NCI-H1930 (cell line): ENCODE results near the gene FBLN1.

Source experiments
- DNase-seq, 2 experiments: peaks; one replicate each; lab custom pipeline; 2025; lab: John Stamatoyannopoulos, UW

Gene FBLN1

DNA sequence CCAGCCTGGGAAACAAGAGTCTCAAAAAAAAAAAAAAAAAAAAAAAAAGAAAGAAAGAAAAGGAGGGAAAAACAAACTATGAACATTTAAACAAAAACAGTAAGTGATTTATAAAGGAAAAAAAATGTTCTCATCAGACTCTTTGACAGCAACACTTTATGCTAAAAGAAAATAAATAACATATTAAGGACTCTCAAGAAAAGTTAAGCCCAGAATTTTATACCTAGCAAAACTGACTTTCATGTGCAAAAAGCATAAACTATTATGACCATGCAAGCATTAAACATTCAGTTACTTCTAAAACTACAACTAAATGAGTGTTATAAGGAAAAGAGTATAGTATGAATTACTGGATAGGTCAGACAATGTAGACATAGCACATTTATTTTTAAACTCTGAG, 68.4 kb downstream of the FBLN1 start:
- no peak for DNase-seq

DNA sequence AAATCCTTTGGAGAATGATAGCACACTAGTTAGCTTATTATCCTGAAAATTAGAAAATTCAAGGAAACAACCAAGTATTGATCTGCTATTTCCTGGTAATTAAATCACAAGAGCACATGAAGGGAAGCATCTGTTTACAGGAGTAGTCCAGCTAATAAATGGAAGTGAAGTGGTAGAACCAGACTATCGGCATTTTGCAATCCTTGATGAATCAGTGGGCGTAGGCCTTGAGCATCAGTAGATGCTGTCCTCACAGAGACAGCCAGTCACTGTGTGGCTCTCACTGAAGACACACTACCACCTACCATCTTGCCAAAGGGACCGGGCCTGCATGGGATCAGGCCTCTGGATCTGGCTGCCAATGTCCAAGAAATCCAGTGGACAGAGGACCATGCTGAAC, 69.8 kb downstream of the FBLN1 start:
- DNase-seq = no peak

DNA sequence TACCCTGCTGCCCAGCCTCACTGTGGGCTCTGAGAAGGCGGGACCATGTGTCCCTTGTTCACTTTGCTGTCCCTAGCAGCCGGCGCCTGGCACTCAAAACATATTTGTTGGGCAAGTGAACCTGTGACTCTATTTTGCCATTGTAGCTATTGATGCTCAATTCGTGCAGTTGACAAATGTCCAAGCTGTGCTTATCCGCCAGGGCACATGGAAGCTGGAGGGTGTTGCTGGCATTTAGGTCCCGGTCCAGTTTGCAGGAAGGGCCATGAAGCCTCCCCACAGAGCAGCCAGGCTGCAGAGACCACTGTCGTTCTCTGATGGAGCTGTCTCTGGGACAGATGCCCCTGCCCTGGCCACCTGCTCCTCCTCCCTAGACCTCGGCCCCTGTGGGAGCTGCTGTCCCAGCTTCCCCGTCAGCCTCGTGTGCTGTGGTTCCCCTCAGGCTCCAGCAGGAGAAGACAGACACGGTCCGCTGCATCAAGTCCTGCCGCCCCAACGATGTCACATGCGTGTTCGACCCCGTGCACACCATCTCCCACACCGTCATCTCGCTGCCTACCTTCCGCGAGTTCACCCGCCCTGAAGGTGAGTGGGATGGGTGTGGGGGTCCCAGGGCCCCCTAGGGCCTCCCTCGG, 71.5 kb downstream of the FBLN1 start:
- no peak for DNase-seq

DNA sequence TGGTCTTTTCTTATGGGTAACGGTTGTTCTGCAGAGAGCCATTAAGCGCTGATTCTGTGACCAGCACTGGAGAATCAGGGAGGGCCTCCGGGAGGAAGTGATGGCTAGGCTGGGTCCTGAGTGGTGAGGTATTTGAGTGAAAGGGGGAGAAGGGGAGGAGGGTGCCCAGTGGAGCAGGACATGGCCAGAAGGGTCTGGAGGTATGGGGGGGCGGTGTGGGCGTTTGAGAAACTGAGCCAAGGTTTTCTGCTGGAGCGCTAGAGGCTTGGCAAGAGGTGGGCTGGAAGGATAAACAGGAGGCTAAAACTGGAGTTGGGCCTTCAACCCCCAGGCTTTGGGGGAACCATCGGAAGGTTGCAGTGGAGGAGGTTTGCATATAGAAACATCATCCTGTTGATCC, 72.5 kb downstream of the FBLN1 start:
- no peak for DNase-seq

DNA sequence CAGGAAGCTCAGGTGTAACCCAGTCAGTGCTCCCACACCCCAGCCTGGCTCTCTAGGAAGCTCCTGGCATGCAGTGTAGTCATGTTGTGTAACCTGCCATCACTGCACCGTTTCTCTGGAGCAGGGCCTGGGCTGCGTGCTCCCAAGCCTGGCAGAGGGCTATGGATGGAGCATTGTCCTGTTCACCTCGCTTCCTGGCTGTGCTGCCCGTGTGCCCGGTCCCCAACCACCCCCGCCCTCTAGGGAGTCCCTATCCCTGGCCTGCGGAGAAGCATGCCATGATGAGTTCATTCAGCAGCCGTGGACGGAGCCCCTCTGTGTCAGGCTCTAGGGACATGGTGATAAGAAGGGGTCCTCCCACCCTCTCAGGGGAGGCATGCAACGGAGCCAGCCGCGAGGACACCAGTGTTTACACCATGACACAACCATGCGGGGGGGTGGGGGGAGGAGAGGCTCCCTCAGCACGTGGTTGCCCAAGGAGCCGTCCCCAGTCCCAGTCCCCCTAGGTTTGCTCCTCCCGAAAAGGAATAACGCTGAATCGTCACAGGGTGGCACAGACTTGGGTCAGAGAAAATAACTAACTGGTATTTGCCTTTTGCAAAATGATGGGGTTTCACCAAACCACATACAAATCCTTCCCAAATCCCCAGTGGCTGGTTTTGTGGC, 73.1 kb downstream of the FBLN1 start:
- no peak for DNase-seq

DNA sequence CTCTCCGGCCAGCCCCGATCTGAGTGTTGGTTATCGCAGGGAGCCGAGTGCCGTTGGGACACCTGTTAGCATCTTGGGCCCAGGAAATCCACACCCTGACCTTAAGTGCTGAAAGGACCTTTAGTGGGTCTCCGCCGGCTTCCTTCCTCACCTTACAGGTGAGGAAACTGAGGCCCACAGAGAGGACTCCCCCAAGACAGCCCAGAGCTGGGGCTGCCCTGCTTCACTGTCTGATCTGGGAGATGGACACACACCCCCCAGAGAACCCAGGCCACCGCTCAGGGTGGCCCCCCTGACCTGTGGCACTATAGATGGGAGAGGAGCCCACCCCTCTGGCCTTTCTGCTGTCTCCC, 73.6 kb downstream of the FBLN1 start:
- no peak for DNase-seq

DNA sequence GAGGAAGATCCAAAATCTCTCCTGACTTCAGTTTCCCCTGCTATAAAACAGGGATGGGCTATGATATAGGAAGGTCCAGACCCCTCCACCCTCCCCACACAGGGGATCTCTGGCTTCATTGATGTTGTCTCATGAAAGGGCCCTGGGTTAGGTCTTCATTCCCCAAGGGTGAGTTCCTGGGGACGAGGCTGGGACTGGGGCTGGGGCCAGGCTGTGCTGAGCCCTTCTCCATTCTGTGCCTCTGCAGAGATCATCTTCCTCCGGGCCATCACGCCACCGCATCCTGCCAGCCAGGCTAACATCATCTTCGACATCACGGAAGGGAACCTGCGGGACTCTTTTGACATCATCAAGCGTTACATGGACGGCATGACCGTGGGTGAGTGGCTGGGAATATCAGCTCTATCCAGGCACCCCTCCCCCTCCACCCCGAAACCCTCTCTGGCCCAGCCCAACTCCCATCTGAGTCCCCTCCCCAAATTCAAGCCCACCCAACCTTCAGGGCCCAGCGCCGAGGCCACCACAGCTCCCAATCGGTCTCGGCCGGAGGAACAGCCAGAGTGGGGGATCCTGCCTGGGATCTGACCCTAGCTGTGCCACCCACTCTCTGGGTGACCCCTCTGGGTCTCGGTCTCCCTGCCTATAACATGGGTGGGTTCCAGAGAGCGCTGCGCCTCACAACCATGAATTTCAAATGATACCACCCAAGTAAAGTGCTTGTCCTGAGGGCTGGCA, 74.2 kb downstream of the FBLN1 start:
- no peak for DNase-seq

DNA sequence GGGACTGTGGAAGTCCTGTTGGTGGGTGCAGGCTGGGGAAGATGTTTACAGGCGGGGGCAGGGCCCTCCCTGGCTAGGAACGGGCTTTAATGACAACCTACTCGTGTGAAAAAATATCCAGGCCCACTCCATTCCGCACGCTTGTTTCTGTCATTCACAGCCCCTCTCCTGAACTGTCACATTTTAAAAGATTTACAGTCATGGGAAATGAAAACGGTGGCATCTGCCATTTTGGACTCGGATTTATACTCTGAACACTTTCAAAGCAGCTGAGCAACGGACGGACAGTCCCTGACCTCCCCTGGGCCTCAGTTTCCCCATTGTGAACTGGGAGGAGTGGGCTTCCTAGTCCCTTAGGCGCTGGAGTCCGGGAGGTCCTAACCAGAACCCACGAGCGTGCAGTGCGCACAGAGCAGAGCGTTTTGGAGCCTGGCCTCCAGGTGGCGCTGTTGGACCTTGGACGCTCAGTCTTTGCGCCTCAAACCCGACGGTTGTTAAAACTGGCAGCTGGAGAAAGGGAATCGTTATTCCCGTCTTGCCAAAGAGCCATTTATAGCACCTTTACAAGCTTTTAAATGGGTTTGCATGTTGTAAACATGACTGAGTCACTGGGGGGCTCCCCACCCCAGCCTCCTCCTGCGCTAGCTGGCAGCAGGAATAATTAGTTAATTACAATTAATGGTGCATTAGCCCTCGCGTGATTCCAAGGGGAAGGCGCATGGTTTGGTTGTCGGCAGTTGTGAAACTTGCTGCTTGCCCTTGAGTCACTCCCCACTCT, 75.3 kb downstream of the FBLN1 start:
- DNase-seq = peak; percentile 49 to 82

DNA sequence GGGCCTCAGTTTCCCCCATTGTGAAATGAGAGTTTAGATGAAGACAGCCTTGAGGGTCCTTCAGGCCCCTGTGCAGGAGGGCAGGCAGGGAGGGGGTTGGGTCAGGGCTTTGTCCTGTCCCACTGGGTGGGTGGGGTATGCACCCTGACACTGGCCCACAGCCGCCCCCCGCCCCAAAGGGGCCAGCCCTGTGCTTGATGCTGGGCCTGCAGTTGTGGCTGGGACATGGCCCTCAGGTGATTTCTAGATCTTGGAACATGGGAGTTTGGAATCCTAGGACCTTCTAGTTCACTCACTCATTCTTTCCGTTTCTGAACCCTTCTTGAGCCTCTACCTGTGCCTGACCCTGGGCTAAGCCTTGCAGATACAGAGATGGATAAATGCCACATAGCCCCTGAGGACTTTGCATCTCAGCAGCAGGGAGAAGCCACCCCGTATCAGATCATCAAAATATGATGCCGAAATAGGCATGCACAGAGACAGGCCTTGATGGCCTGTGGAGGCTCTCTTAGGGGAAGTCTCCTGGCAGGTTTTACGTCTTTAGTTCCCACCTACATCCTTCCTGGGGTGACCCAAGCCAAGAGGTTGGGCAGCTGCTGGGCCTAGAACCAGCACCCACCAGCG, 76.0 kb downstream of the FBLN1 start:
- DNase-seq = no peak

DNA sequence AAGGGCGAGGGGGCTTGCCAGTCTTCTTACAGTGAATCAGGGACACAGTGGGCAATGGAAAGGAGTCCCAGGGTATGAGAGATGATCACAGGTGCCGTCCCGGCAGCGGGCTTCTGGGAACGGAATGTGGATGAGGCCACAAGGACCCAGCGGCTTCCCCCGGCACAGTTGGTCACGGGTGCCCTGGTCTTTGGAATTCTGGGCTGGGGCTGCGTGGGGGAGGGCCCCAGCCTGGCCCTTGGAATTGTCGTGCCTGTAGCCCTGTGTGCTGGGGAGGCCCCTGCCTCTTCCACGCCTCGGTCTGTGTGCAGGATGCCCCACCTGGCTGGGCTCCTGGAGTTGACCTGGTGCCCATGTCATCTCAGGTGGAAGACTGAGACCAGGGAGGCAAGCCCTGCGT, 76.6 kb downstream of the FBLN1 start:
- DNase-seq = no peak

DNA sequence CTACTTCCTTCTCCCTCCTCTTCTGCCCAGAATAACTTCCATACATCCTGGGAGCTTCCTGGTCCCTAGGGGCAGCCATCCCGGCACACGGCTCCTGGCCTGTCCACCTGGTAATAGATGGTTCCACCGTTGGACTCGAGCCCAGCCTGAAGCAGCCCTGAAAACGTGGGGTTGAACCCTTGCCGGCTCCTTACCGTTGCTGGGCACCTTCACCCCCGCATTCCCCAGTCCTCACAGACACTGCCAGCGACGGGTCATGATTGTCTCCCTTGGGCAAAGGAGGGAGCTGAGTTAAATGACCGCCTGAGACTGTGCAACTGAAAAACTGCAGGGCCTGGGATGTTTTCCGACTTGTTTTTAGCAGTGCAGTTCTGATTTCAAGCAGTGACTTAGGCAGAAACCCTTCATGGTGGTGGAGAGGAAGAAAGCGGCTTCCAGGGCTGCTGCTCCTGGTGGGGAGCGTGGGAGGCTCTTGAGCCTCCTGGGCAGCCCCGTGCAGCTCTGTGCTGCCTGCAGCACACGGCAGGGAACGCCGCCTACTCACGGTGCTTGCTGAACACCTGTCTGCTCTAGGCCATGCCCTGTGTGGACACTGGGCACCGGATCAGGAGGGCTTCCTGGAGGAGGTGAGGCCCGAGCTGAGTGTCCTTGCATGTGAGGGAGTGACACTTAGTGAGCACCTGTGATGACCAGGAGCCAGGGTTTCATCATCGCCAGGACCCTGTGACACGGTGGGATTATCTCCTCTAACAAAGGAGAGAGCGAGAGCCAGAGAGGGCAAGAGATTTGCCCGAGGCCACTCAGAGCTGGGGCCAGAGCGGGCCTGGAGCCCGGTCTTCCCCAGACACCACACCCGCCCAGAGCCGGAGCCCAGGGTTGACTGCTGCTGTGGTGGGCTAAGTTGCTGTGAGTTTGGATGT, 77.4 kb downstream of the FBLN1 start:
- no peak for DNase-seq

DNA sequence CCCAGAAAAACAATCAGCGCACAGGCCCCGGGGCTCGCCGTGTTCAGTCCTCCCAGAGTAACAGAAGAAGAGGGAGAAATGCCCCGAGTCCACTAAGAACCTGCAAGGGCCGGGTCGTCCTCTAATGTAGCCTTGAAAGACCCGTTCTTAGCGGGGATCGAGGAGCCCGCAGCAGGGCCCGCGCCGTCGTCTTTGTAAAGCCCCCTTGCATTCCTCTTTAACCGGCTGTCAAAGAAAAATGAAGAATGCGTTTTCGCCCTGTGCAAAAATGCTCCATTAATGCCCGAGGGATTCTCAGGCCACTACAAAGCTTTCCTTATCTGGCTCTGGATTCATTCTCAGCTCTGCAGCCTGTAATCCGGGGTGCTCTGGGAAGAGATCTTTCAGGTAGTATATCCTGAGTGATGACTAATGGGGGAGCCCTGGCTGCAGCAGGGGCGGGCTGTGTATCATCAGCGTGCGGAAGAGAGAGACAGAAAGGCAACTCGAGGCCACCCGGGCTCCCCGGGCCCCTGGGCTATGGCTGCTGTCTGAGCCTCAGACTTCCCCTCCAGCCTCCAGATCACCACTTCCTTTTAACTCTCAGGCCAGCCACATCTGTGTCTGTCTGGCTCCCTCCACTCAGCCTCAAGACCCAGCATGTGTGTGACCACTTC, 78.2 kb downstream of the FBLN1 start:
- DNase-seq = no peak

DNA sequence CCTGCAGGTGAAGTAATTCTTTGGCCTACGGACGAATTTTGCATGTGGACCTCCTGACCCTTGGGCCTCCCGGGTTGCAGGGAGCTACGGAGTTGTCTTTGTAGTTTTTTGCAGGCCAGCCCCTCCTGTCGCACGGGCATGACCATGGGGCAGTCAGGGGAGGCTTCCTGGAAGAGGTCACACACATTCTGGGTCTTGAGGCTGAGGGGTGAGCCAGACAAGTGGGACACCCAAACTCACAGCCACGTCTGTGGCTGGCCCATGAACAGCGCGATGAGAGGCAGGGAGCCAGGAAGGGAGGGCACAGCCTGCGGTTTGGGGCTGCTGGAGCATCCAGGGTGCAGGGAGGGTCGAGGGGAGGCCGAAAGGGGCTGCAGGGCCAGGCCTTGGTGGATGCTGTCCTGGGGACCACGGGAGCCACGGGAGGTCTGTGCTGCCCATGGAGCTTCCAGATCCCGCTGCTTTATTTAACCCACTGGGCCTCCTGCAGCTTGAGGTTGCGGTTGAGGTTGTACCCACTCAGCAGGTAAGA, 78.9 kb downstream of the FBLN1 start:
- DNase-seq = no peak

DNA sequence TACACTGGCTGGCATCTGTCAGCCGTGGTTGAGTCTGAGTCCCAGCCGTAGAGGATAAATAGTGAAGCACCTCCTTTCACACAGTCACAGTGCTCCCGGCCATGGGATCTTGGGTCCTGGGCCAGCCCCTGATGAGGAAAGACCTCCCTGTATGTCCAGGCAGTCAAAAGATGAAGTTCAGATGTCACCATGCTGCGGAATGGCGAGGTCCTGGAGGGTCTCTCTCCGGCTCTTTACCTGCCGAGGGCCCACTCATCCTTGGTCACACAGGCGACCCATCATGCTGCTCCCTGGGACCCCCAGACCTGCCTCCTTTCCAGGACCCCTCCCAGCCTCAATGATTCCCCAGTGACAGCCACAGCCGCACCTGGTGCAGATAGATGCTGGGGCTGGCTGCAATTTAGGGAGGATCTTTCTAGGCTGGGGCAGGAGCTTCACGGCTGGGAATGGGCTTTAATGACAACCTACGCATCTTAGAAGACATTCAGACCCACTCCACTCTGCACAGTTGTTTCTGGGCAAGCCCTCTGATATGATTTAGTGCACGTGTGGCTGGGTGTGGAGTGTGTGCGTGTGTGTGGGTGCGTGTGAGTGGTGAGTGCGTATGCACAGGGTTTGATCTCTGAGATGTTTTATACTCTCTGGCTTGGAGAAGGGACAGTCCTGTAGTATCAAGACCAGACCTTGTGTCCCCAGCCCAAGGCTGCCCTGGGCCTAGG, 79.7 kb downstream of the FBLN1 start:
- no peak for DNase-seq

DNA sequence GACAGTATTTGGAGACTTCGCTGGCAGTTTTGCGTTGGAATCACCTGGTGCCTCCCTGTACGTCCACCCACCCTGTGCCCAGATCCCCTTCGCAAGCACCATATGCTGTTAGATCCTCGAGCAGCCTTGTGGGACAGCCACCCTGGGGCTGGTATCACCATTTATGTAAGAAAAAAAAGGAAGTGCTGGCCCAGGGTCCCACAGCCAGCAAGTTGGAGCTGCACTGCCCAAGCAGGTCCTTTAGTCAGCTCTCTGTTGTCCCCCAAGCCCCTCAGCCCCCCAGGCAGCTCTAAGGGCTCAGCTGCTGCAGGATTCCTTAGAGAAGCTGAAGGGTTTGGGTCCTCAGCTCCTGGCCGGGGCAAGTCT, 80.3 kb downstream of the FBLN1 start:
- no peak for DNase-seq

DNA sequence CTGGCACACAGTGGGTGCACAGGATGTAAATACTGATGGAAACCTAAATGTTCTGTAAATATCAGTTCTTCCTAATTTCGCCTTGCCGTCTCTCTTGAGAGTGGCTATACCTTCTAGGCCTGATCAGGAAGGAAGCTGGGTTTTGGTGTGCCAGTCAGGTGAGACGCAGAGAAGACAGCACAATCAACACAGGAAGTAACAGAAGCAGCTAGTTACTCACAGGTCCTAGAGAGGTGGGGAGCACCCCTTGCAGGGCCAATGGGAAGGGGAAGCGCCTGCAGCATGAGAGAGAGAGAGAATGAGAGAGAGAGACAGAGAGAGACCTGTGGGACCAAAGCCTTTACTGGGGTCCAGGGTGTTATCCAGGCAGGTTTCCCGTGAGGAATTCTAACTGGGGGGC, 80.8 kb downstream of the FBLN1 start:
- DNase-seq = no peak

DNA sequence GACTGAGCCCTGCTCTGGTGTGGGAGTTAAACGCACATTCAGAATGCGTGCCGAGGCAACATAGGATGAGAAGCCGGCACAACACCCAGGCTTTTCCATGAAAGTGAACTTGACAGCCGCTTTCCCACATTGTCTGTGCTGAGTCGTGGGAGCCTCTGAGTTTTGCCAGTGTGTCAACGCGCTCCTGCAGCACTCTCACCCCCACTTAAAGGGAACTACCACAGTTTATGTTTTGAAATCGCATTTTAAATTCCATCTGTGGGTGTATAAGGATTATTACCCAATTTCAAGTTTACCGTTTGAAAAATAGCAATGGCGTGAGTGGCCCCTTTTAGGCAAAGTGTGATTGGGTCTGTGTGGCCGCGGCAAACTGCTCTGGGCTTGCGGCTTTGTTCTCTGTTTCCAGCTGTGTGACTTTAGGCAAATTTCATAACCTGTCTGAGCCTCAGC, 81.5 kb downstream of the FBLN1 start:
- no peak for DNase-seq

DNA sequence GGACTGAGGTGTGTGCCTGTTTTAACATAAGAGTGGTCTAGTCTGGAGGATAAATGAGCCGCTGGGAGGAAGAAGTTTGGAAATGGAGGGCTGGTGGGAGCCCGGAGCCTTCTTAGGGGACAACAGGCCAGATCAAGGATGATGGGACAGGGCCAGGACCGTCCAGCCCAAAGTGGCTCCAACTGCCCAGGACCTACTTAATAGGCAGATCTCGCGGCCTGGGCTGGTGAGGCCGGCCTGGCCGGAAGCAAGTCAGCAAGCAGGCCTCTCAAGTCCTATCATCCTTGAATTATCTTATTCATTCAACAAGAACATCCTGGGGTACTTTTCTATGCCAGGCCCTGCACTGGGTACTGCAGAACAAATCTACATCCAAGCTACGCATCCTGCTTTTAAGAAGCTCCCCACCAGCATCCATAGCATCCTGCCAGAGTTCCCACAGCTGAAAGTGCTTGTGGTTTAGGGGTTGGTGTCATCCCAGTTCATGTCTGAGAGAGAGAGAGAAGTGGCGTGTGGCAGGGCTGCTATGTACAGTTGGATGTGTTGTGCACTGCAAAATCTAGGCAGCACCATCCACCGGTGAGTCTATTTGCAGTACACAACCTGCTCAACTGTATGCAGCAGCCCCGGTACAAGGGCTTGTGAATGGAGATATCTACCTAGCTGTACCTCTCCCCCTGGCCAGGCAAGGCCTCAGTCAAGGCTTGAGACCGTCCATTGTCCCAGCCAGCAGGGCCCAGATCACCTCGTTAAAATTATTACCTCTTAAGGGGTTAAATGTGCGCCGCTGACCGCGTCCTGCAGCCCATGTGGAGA, 82.1 kb downstream of the FBLN1 start:
- no peak for DNase-seq

DNA sequence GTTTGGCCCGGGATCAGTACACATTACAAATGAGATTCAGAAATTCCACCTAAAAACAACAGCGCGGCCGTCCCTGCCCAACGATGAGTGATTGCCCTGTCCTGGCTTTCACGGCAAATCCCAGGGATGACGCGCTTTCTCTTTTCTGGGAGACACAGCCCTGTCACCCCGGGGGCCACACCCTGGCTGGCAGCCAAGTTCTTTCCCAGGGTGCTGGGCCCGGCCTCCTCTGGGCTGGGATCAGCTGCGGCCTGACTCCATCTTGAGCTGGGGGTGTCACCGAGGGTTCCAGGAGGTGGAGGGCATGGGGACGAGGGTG, 82.7 kb downstream of the FBLN1 start:
- no peak for DNase-seq
